Measurements from ENCODE around the gene MYO6.
"Not testable (repeated sequence)": the region's sequence is repeated elsewhere in the genome, so short reads cannot be mapped to it uniquely, and the experiment has no call there.

Gene MYO6

GRCh38 chr6:75748743-75749538 lies at the start of gene MYO6:
Gene MYO6 (plus strand): TSS chr6:75749239. CDS start chr6:75817548, 68,309 bp downstream.
- no peak for DNase-seq (ENCODE audit: low read depth, low spot score)

GRCh38 chr6:75708334-75708733 lies 40.7 kb upstream of the MYO6 start:
- not testable (repeated sequence) for DNase-seq (ENCODE audit: low read depth, low spot score)

- DNase-seq (ENCODE audit: low read depth, low spot score), result no peak
Observed at GRCh38 chr6:75711173-75711572, 37.9 kb upstream of the MYO6 start.

GRCh38 chr6:75719133-75719532 lies 29.9 kb upstream of the MYO6 start:
- DNase-seq (ENCODE audit: low read depth, low spot score), result no peak

GRCh38 chr6:75723382-75723781 lies 25.7 kb upstream of the MYO6 start:
- no peak for DNase-seq (ENCODE audit: low read depth, low spot score)

GRCh38 chr6:75727206-75727605 lies 21.8 kb upstream of the MYO6 start:
- no peak for DNase-seq (ENCODE audit: low read depth, low spot score)

GRCh38 chr6:75731029-75731428 lies 18.0 kb upstream of the MYO6 start:
- not testable (repeated sequence) for DNase-seq (ENCODE audit: low read depth, low spot score)

GRCh38 chr6:75735491-75736186 lies 13.4 kb upstream of the MYO6 start:
- DNase-seq (ENCODE audit: low read depth, low spot score), result no peak

GRCh38 chr6:75743971-75744370 lies 5.1 kb upstream of the MYO6 start:
- DNase-seq (ENCODE audit: low read depth, low spot score), result no peak

GRCh38 chr6:75745404-75745803 lies 3.6 kb upstream of the MYO6 start:
- no peak for DNase-seq (ENCODE audit: low read depth, low spot score)

- no peak for DNase-seq (ENCODE audit: low read depth, low spot score)
Observed at GRCh38 chr6:75746221-75746620, 2.8 kb upstream of the MYO6 start.

GRCh38 chr6:75747152-75747992 lies 1.7 kb upstream of the MYO6 start:
- DNase-seq (ENCODE audit: low read depth, low spot score), result no peak

GRCh38 chr6:75748003-75748742 lies 866 bp upstream of the MYO6 start:
- no peak for DNase-seq (ENCODE audit: low read depth, low spot score)

- no peak for DNase-seq (ENCODE audit: low read depth, low spot score)
Observed at GRCh38 chr6:75751443-75751842, 2.4 kb downstream of the MYO6 start.

- DNase-seq (ENCODE audit: low read depth, low spot score), result no peak
Observed at GRCh38 chr6:75752365-75752764, 3.3 kb downstream of the MYO6 start.

GRCh38 chr6:75755704-75756103 lies 6.7 kb downstream of the MYO6 start:
- no peak for DNase-seq (ENCODE audit: low read depth, low spot score)

GRCh38 chr6:75757295-75757694 lies 8.3 kb downstream of the MYO6 start:
- no peak for DNase-seq (ENCODE audit: low read depth, low spot score)

GRCh38 chr6:75758061-75758460 lies 9.0 kb downstream of the MYO6 start:
- no peak for DNase-seq (ENCODE audit: low read depth, low spot score)

GRCh38 chr6:75759207-75759606 lies 10.2 kb downstream of the MYO6 start:
- no peak for DNase-seq (ENCODE audit: low read depth, low spot score)

GRCh38 chr6:75760320-75760719 lies 11.3 kb downstream of the MYO6 start:
- DNase-seq (ENCODE audit: low read depth, low spot score), result no peak

- DNase-seq (ENCODE audit: low read depth, low spot score), result no peak
Observed at GRCh38 chr6:75761489-75761888, 12.4 kb downstream of the MYO6 start.
